ENCODE results near the gene GM2A.
"Not testable (repeated sequence)": the region's sequence is repeated elsewhere in the genome, so short reads cannot be mapped to it uniquely, and the experiment has no call there.

GM2A gene

DNA sequence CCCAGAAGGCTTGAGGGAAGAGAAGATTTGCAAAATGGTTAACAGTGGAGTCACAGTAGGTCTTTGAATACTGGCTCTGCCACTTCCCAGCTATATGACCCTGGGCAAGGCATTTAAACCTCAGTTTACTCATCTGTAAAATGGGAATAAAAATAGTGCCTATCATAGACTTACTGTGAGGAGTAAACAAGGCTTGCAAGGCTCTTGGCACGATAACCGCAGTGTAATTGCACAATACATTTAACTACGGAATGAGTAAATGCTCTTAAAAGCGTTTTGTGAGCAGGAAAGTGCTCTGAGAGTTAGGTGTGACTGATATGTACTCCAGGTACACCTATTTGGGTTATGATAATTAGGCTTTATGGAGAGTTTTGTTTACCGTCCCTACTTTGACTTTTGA, 42.2 kb downstream of the GM2A start:
- no peak for DNase-seq

GRCh38 chr5:151295791-151296477, 42.9 kb downstream of the GM2A start:
- DNase-seq: no peak

- no peak for DNase-seq
Measured at GRCh38 chr5:151296478-151296830, 43.5 kb downstream of the GM2A start.

- no peak for DNase-seq
Measured at GRCh38 chr5:151296974-151297373, 44.0 kb downstream of the GM2A start.

GRCh38 chr5:151298063-151298855, 45.3 kb downstream of the GM2A start:
- no peak for DNase-seq

DNA sequence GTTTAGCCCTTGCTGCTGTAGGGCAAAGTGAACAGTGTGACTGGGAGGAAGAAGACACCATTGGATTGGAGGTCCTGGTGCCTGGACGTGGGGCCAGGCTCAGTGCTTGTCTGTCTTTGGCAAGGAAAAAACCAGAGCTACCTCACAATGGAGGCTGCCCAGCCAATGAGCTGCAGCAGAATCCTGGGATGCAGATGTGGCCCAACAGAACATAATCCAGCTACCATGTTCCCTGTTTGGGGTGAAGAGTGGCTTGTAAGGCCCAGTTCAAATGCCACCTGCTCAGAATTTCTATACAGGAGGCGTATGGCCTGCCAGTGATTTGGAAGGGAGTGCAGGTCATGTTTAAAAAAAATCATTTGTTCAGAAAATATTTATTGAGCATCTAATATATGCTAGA, 50.7 kb downstream of the GM2A start, which contains the start of gene SLC36A3:
SLC36A3 (minus strand) TSS at position 101 of the 400 bp plus-strand sequence. CDS start 412 bp downstream, outside the sequence.
- DNase-seq: no peak

DNA sequence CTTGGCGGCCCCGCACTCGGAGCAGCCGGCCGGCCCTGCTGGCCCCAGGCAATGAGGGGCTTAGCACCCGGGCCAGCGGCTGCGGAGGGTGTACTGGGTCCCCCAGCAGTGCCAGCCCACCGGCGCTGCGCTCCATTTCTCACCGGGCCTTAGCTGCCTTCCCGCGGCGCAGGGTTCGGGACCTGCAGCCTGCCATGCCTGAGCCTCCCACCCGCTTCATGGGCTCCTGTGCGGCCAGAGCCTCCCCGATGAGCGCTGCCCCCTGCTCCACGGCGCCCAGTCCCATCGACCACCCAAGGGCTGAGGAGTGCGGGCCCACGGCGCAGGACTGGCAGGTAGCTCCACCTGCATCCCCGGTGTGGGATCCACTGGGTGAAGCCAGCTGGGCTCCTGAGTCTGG, 56.3 kb downstream of the GM2A start:
- DNase-seq: not testable (repeated sequence)

DNA sequence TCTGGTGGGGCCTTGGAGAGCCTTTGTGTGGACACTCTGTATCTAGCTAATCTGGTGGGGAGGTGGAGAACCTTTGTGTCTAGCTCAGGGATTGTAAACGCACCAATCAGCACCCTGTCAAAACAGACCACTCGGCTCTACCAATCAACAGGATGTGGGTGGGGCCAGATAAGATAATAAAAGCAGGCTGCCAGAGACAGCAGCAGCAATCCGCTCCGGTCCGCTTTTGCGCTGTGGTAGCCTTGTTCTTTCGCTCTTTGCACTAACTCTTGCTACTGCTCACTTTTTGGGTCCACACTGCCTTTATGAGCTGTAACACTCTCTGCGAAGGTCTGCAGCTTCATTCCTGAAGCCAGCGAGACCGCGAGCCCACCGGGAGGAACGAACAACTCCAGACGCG, 56.8 kb downstream of the GM2A start:
- not testable (repeated sequence) for DNase-seq

- DNase-seq: no peak
Measured at GRCh38 chr5:151310932-151311331, 57.9 kb downstream of the GM2A start.

GRCh38 chr5:151312756-151313324, 59.9 kb downstream of the GM2A start:
- DNase-seq: no peak

DNA sequence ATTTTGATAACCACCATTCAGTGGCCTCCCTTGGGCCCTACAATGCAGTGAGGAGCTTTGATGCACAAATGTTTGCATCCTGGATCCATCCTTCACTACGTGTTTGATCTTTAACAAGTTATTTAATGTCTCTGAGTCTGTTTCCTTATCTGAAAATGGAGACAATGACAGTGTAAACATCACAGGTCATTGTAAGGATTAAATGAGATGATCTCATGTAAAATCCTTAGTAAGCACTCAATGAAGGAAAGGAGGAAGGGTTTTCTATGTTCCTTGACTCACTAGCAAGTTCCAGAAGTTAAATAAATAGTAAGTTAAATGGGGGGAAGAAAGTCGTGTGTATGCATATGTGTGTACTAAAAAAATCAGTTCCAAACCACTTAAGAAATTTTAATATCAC, 60.4 kb downstream of the GM2A start:
- no peak for DNase-seq

DNA sequence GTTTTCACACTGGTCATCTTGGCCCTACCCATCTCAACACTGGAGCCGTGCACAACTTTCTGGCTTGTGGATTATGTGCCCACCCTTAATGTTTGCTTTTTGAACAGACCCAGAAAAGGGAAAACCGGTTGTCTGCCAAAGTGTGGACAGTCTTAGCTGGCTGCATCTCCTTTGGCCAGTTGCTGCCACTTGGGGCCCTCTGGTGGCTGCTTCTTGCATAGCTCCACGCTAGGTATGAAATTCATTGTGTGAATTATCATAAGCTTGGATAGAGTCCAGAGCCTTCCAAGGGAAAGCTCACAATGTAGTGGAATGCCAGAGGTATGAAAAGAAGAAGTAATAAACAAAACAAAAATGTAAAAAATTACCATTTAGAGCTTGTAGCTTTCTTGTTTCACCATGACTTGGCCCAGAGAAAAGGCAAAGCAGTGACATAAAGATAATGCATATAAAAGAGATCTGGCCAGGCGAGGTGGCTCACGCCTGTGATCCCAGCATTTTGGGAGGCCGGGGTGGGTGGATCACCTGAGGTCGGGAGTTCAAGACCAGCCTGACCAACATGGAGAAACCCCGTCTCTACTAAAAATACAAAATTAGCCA, 63.1 kb downstream of the GM2A start:
- no peak for DNase-seq

DNA sequence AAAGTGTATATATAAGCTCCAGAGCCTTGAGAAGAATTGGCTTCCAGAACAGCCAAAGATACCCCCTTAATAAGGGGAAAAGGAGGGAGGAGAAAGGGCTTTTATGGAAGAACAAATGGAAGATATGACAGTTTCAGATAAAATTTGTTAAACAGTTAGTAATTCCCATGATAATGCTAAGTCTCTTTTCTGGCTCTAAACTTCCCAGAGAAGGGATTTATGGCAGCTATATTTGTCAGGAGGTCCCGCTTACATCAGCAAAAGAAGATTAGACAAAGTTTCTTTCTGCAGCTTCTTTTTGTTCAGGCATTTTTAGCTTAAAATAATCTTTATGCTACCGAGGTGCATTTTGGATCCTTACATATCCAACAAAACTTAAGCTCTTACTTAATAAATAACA, 64.9 kb downstream of the GM2A start:
- no peak for DNase-seq

DNA sequence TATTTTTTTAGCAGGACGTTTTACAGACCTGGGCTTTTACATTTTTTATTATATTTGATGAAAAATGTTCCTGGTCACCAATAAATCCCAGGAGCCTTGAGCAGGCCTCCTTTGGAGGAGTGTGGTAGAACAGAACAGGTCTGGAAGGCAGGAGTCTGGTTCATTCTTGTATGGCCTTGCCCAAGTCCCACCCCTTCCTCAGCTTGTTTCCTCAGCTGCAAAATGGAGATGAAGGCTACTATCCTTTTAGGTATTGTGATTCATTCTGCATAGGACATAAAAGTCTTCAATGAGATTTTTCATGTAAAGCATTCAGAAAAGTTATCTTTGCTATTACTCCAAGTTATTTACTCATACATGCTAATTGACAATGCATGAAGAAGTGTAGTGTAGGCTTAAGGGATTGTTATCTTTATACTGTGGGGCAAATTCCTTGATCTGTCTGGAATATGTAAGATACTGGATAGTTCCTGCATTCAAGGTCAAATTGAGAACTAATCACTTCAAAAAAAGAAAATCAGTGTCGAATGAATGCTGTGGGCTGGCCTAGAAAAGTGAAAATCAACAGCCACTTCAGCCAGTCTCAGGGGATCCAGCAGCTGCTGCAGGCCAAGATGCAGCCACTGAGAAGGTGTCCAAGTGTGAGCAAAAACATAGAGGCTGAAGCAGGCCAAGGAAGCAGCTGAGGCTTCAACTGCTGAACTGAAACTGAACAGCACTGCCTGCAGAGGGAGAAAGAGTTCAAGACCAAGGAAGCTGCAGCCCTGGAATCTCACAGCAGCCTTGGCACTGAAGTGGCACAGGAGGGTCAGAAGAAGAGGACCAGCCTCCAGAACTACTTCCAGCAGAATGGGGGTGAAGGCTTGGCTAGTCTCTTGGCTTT, 66.1 kb downstream of the GM2A start:
- DNase-seq: no peak
